Stimulated activated CD8-positive, alpha-beta memory T cell treated with anti-CD3 and anti-CD28 coated beads, Interleukin-4, amount 100 ng/mL, for 24 hours (primary cell): Measurements from ENCODE around the gene FAM98C.
"Not testable (repeated sequence)": the region's sequence is repeated elsewhere in the genome, so short reads cannot be mapped to it uniquely, and the experiment has no call there.

Source experiments
- DNase-seq: peaks from one replicate; pipeline ENCODE4 v3.0.0-alpha.2; 2020; ENCODE audit warnings: low read depth

FAM98C gene

GRCh38 chr19:38402967-38403674 lies at the start of gene FAM98C:
Gene FAM98C (plus strand): TSS chr19:38403093. CDS start chr19:38403154, 61 bp downstream.
- peak; percentile 94 for DNase-seq

- no peak for DNase-seq
These were observed 46.9 kb upstream of the FAM98C start for GRCh38 chr19:38355728-38356725.

GRCh38 chr19:38358071-38358470 lies 44.8 kb upstream of the FAM98C start:
- no peak for DNase-seq

- DNase-seq = no peak
These were observed 43.5 kb upstream of the FAM98C start for GRCh38 chr19:38359242-38360021.

GRCh38 chr19:38360351-38360750 lies 42.5 kb upstream of the FAM98C start:
- no peak for DNase-seq

- DNase-seq = no peak
These were observed 41.9 kb upstream of the FAM98C start for GRCh38 chr19:38360839-38361631.

DNA sequence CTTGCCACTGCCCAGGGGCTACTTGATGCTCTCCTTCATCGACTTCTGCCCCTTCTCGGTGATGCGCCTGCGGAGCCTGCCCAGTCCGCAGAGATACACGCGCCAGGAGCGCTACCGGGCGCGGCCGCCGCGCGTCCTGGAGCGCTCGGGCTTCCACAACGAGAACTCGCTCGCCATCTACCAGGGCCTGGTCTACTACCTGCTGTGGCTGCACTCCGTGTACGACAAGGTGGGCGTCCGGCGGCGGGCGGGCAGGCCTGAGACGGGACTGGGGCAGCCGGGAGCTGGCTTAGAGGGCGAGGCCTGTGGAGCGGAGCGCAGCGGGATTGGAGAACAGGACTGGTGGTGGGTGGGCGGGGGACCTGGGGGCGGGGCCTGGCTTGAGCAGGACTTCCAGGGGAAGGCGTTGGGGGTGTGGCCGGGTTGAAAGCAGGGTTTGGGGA lies 41.2 kb upstream of the FAM98C start:
- peak; percentile 51 for DNase-seq

GRCh38 chr19:38362076-38362945 lies 40.6 kb upstream of the FAM98C start:
- peak; percentile 64 for DNase-seq

DNA sequence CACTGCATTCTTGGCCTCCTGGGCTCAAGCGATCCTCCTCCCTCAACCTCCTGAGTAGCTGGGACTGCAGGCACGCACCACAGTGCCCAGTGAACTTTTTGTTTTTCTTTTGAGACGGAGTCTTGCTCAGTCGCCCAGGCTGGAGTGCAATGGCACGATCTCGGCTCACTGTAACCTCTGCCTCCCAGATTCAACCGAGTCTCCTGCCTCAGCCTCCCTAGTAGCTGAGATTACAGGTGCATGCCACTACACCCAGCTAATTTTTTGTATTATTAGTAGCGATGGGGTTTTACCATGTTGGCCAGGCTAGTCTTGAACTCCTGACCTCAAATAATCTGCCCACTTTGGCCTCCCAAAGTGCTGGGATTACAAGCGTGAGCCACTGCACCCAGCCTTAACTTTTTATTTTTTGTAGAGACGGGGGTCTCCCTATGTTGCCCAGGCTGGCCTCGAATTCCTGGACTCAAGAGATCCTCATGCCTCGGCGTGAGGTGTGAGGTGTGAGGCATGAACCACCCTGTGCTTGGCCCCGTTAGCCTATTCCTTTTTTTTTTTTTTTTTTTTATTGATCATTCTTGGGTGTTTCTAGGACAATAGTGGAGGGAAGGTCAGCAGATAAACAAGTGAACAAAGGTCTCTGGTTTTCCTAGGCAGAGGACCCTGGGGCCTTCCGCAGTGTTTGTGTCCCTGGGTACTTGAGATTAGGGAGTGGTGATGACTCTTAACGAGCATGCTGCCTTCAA lies 39.8 kb upstream of the FAM98C start:
- not testable (repeated sequence) for DNase-seq

- DNase-seq = no peak
These were observed 35.9 kb upstream of the FAM98C start for GRCh38 chr19:38367041-38367440.

DNA sequence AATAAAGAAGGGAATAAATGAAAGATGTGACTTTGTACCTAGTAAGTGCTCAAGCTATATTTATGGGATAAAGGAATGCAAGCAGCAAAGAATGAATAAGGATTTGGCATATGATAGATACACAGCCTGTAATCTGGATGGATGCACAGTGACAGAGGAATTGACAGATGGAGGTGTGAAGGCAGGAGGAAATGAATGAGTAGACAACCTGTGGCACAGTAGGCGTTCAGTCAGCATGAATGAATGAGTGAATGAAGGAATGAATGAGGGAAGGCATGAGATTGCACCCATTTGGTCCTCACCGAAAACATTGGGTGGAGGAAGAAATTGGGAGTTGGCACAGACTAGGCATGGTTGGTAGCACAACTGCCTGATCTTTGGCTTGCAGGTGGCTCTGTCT lies 33.3 kb upstream of the FAM98C start:
- DNase-seq = no peak

GRCh38 chr19:38370299-38370698 lies 32.6 kb upstream of the FAM98C start:
- no peak for DNase-seq

DNA sequence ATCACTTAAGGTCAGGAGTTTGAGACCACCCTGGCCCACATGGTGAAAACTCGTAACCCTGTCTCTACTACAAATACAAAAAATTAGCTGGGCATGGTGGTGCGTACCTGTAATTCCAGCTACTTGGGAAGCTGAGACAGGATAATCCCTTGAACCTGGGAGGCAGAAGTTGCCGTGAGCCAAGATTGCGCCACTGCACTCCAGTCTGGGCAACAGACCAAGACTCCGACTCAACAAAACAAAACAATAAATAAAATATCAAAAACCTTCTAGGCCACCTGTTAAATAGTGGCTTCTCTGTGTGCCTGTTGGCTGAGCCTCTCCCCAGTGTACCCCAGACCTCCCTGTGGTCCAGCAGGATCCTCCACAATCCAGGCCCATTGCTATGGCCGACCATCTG lies 31.8 kb upstream of the FAM98C start:
- no peak for DNase-seq

- no peak for DNase-seq
These were observed 29.0 kb upstream of the FAM98C start for GRCh38 chr19:38373907-38374331.

DNA sequence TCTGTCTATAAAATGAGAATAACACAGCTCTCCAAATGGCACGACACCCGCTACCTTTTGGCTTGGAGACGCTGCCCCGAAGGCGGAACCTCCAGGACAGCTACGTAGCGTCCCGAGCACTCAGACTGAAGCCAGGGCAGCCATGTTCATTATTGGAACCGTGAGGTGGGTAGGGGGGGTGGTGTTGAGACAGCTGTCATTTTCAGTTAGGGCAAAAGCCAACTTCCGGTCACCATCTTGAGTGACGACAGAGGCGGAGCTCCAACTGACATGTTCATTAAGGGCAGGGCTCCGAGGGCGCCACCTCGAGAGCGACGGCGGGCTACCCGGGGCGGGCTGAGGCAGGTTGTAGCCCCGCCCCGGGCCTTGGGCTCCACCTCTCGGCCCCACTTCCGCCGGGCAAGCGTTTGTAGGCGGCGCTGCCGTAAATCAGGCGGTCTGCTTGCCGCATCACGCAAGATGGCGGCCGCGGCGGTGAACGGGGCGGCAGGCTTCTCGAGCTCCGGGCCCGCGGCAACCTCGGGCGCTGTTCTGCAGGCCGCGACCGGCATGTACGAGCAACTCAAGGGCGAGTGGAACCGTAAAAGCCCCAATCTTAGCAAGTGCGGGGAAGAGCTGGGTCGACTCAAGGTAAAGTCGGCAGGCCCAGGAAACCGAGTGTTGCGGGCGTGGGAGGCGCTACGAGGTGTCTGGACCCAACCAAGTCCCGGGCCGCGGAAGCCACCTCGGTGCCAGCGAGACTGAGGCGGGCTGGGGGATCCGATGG lies 28.4 kb upstream of the FAM98C start, which contains the start of gene PSMD8:
PSMD8 (plus strand) TSS at position 240 of the 766 bp plus-strand sequence; CDS start at position 271, 31 bp downstream.
- DNase-seq = peak; percentile 97

- DNase-seq = no peak
These were observed 27.8 kb upstream of the FAM98C start for GRCh38 chr19:38375098-38375493.

- DNase-seq = no peak
These were observed 27.1 kb upstream of the FAM98C start for GRCh38 chr19:38375748-38376147.

DNA sequence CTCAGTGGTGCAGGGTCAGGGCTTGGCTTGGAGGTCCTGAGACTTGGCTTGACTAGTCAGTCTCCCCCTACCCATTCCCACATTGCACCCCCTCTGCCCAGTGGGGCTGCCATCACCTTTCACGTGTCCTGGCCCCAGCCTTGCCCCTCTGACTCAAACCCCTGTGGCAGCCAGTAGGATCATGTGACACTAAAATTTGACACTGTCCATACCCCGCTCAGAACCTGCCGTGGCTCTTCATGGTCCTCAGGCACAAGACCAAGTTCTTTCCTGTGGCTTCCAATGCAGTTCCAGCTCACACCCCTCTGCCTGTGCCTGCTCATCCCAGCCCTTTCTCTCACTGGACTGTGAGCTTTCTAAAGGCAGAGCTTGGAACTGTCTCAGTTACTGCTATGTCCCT lies 26.3 kb upstream of the FAM98C start:
- DNase-seq = no peak

DNA sequence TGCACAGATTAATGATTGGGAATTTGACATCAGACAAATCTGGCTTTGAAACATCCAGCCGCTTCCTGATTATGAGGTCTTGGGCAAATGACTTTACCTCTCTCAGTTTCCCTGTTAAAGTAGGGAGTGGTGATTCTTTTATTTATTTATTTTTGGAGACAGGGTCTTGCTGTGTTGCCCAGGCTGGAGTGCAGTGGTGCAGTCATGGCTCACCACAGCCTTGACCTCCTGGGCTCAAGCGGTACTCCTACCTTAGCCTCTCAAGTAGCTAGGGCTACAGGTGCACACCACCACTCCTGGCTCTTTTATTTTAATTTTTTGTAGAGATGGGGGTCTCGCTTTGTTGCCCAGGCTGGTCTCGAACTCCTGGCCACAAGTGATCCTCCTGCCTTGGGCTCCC lies 25.8 kb upstream of the FAM98C start:
- no peak for DNase-seq
